Thyroid gland (tissue), 4 donors: Measurements from ENCODE around the gene SPOCK1.

ENCODE experiments used
- CTCF ChIP-seq, 6 experiments: fragments of 200-600 bp in 3 of 6; fragments of 450-650 bp in 3 of 6; sonication (generic) in 3 of 6; IDR thresholded peaks; one replicate each; pipeline ENCODE4 v1.5.1; 2016 to 2019; ENCODE audit warnings: antibody characterized with exemption in 6 of 6, mild to moderate bottlenecking in 2 of 6, inconsistent platforms in 1 of 6, moderate library complexity in 1 of 6
- POLR2A ChIP-seq, 2 donors: fragments of 450-650 bp; IDR thresholded peaks; one replicate each; pipeline ENCODE4 v1.6.1; 2017; ENCODE audit warnings: antibody characterized with exemption in 2 of 2, mild to moderate bottlenecking in 2 of 2, moderate library complexity in 1 of 2

GRCh38 chr5:137266186-137266585, 232.9 kb downstream of the SPOCK1 start:
- TF ChIP-seq CTCF (IDR thresholded peaks at IDR 0.05) (no peak), POLR2A (IDR thresholded peaks at IDR 0.05) (no peak)
